Mesodermal cell (in vitro differentiated cells): Measurements from ENCODE around the gene MAGI3.

Source experiments
- H3K27ac ChIP-seq: 2 replicates; pipeline ENCODE4 v1.7.0; 2013; ENCODE audit warnings: mild to moderate bottlenecking, low read depth, low read length, moderate library complexity; ENCODE audit not compliant: severe bottlenecking
- H3K36me3 ChIP-seq: 2 replicates; pipeline ENCODE4 v1.7.1; 2013; ENCODE audit warnings: mild to moderate bottlenecking, low read length, moderate library complexity; ENCODE audit not compliant: control insufficient read depth, insufficient read depth
- H3K4me1 ChIP-seq: one replicate; pipeline ENCODE4 v1.7.1; 2013; ENCODE audit warnings: mild to moderate bottlenecking, low read length; ENCODE audit not compliant: insufficient read depth, control insufficient read depth, poor library complexity, severe bottlenecking
- H3K4me3 ChIP-seq: 2 replicates; pipeline ENCODE4 v1.7.0; 2013; ENCODE audit warnings: low read length, control low read depth, mild to moderate bottlenecking; ENCODE audit not compliant: insufficient read depth, poor library complexity, severe bottlenecking; ENCODE audit errors: extremely low read depth
- H3K9me3 ChIP-seq: 2 replicates; pipeline ENCODE4 v1.7.1; 2013; ENCODE audit warnings: mild to moderate bottlenecking, low read length, moderate library complexity; ENCODE audit not compliant: control insufficient read depth
- WGBS, 2 experiments: methylation state at CpG; one replicate each; pipeline ENCODE4 v1.1.5; 2013; ENCODE audit warnings: missing lambda C conversion rate in 2 of 2; ENCODE audit not compliant: insufficient coverage in 2 of 2; 5-methylcytosine and 5-hydroxymethylcytosine counted together

Gene MAGI3

GRCh38 chr1:113422315-113423068, 32.2 kb downstream of the MAGI3 start:
- Histone ChIP-seq H3K27ac (no peak overlapping the region), H3K36me3 (no peaks in the 10 kb centered on the region), H3K9me3 (peaks cover 9% of the 10 kb centered on the region), H3K4me3 (no peak overlapping the region), H3K4me1 (no peaks in the 10 kb centered on the region)
- WGBS, 2 experiments = 95 to 97% methylated on average over 21 to 22 of the region's 26 CpGs

- Histone ChIP-seq H3K4me3 (no peak overlapping the region), H3K36me3 (no peaks in the 10 kb centered on the region), H3K27ac (no peak overlapping the region), H3K9me3 (peaks cover 9% of the 10 kb centered on the region), H3K4me1 (no peaks in the 10 kb centered on the region)
- 99 to 100% methylated on average over 8 of the region's 14 CpGs for WGBS, 2 experiments
Measured at GRCh38 chr1:113423826-113424225, 33.5 kb downstream of the MAGI3 start.

- Histone ChIP-seq H3K9me3 (no peaks in the 10 kb centered on the region), H3K4me1 (no peaks in the 10 kb centered on the region), H3K27ac (no peak overlapping the region), H3K4me3 (no peak overlapping the region), H3K36me3 (no peaks in the 10 kb centered on the region)
- WGBS, 2 experiments = 94 to 96% methylated on average over 3 of the region's 3 CpGs
Measured at GRCh38 chr1:113429461-113430153, 39.3 kb downstream of the MAGI3 start.

DNA sequence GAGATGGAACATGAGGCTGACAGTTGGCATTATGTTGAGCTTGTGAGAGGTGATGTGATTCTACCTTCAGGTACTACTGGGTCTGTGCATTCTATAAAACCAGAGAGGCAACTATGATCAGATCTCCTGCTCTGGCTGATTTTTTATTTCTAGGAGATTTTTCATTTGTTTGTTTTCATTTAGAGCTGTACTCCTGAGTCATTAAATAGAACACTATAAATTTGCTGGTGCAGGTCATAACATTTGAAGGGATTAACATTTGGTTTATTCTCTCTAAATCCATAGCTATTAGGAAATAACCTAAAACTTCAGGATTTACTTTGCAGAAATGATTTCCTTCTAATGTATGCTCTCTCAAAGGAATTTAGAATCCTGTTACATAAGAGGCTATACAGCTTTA, 42.9 kb downstream of the MAGI3 start:
- no peaks in the 10 kb centered on the region for H3K9me3 ChIP-seq
- H3K36me3 ChIP-seq = no peaks in the 10 kb centered on the region

DNA sequence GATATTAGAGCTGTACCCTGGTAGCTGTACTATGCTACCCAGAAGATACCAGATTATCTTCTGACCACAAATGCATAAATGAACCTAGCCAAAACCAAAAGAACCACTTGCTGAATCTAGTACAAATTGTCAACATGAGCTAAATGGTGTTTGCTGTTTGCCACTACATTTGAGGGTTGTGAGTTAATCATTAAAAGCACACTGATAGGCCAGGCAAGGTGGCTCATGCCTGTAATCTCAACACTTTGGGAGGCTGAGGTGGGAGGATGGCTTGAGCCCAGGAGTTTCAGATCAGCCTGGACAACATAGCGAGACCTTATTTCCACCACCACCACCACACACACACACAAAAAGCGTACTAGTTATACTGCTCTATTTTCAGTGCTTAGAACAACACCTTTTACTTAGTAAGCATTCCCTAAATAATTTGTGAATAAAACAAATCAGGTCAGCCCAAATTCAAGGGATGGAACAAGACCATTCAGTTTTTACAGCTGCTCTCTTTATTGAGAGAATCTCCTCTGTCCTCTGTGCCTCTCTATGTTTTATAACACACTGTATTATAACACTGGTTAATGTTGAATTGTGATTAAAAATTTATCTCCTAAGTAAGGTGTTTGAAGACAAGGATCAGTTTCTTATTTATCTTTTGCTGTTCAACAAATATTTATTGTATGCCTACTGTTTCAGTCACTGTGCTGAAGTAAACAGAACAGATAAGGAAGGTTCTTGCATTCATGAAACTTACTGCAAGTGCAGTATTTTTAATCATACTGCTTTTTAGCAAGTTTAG, 44.0 kb downstream of the MAGI3 start:
- Histone ChIP-seq H3K27ac (no peak overlapping the region), H3K4me1 (peaks cover 4% of the 10 kb centered on the region), H3K4me3 (no peak overlapping the region), H3K36me3 (no peaks in the 10 kb centered on the region), H3K9me3 (no peaks in the 10 kb centered on the region)
- WGBS, 2 experiments = 83 to 90% methylated on average over 2 of the region's 2 CpGs

More for the DNA sequence above, 42.9 kb downstream of the MAGI3 start:
- peaks cover 1% of the 10 kb centered on the region for H3K4me1 ChIP-seq
- H3K27ac ChIP-seq = no peak overlapping the region
- H3K4me3 ChIP-seq = no peak overlapping the region

GRCh38 chr1:113434874-113435175, 44.5 kb downstream of the MAGI3 start:
- Histone ChIP-seq H3K9me3 (no peaks in the 10 kb centered on the region), H3K27ac (no peak overlapping the region), H3K4me3 (no peak overlapping the region), H3K4me1 (peaks cover 4% of the 10 kb centered on the region), H3K36me3 (no peaks in the 10 kb centered on the region)
- WGBS, 2 experiments = no CpG with 5 or more reads among the region's 2 CpGs

DNA sequence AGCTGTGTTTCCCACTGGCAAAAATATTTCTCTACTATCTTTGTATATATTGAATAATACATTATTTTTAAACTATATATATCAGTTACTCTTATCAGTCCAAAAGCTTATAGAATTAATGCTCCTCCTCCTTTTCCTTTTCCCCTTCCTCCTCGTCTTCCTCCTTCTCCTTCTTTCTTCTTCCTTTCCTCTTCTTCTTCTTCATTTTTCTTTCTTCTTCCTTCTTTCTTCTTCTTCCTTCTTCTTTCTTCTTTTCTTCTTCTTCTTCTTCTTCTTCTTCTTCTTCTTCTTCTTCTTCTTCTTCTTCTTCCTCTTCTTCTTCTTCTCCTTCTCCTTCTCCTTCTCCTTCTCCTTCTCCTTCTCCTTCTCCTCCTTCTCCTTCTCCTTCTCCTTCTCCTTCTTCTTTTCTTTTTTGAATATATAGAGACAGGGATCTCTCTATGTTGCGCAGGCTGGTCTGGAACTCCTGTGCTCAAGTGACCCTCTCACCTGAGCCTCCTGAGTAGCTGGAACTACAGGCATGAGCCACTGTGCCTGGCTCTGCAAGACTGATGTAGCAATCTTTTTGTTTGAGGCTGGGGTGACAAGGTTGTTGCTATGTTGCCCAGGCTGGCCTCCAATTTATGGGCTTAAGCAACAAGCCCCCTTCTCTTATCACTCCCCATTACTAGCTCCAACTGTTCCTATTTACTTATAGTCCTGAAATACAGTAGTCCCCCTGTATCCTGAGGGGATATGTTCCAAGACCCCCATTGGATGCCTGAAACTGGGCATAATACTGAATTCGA, 47.4 kb downstream of the MAGI3 start:
- no peak overlapping the region for H3K27ac ChIP-seq
- H3K36me3 ChIP-seq = no peaks in the 10 kb centered on the region
- H3K4me3 ChIP-seq = no peak overlapping the region
- 78 to 83% methylated on average over 1 to 3 of the region's 3 CpGs for WGBS, 2 experiments
- H3K4me1 ChIP-seq = peaks cover 4% of the 10 kb centered on the region
- H3K9me3 ChIP-seq = no peaks in the 10 kb centered on the region

GRCh38 chr1:113438505-113439276, 48.4 kb downstream of the MAGI3 start:
- H3K9me3 ChIP-seq = no peaks in the 10 kb centered on the region
- H3K36me3 ChIP-seq = no peaks in the 10 kb centered on the region
- H3K27ac ChIP-seq = no peak overlapping the region
- H3K4me1 ChIP-seq = peaks cover 4% of the 10 kb centered on the region
- H3K4me3 ChIP-seq = no peak overlapping the region
- 93 to 100% methylated on average over 1 to 2 of the region's 3 CpGs for WGBS, 2 experiments

DNA sequence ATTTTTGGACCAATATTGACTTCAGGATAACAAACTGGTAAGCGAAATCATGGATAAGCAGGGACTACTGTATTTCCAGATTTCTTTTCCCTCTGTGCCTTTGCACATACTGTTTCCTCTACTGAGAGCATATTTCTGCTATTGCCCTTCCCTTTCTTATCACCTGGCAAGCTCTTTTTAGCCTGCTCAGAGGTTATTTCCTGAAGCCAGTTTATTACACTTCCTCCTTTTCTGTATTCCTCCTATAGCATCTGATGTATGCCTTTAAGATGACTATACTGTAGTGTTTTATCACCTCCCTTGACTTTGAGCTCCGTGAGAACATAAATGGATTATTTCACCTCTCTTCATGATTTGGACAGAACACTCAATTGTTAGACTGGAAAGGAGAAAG, 49.0 kb downstream of the MAGI3 start:
- Histone ChIP-seq H3K4me1 (peaks cover 4% of the 10 kb centered on the region), H3K4me3 (no peak overlapping the region), H3K36me3 (no peaks in the 10 kb centered on the region), H3K27ac (no peak overlapping the region), H3K9me3 (peaks cover 4% of the 10 kb centered on the region)
- 100% methylated on average over 1 of the region's 2 CpGs for WGBS, 2 experiments

DNA sequence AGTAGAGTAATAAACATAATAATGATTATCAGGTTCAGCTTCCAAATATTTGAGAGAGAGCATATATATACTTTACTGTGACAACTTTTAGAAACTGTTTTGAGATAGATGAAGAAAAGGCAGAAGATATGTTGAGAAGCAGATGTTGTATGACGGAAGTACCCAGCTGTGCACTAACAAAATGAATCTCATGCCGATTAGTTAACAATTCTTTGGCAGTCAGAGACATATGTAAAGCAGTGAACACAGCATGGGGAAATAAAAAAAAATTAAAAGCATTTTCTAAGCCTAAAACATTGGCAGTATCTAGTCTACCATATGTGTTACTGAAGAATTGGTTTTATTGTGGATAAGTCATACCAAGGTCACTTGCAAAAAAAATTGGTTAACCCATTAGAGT, 51.8 kb downstream of the MAGI3 start:
- H3K9me3 ChIP-seq = peaks cover 15% of the 10 kb centered on the region
- WGBS, 2 experiments = 100% methylated on average over 1 to 2 of the region's 2 CpGs
- peaks cover 4% of the 10 kb centered on the region for H3K4me1 ChIP-seq
- H3K27ac ChIP-seq = no peak overlapping the region
- H3K36me3 ChIP-seq = no peaks in the 10 kb centered on the region
- no peak overlapping the region for H3K4me3 ChIP-seq
